Sigmoid colon (tissue), 7 donors: Measurements from ENCODE around the gene GDF15. TPM values are rescaled to one million over a fixed set of nuclear protein-coding genes. Genes with fewer than 3 reads are reported as not detected.

Experiments used
- DNase-seq: peaks from one replicate; pipeline ENCODE4 v3.0.0-alpha.2; 2019
- H3K27ac ChIP-seq, 4 donors: fragments of 200-600 bp; sonication (generic); one replicate each; pipeline ENCODE4 v1.5.1; 2016 to 2019; ENCODE audit warnings: mild to moderate bottlenecking in 1 of 4
- H3K27me3 ChIP-seq, 3 donors: fragments of 200-600 bp; sonication (generic); one replicate each; pipeline ENCODE4 v1.5.1; 2019; ENCODE audit warnings: mild to moderate bottlenecking in 1 of 3
- H3K36me3 ChIP-seq, 4 donors: fragments of 200-600 bp; sonication (generic); one replicate each; pipeline ENCODE4 v1.5.1; 2016 to 2019
- H3K4me1 ChIP-seq, 4 donors: fragments of 200-600 bp; sonication (generic); one replicate each; pipeline ENCODE4 v1.5.1; 2017 to 2019
- H3K4me3 ChIP-seq, 4 donors: fragments of 200-600 bp; sonication (generic); one replicate each; pipeline ENCODE4 v1.5.1; 2017 to 2019; ENCODE audit warnings: mild to moderate bottlenecking in 2 of 4, moderate library complexity in 1 of 4
- H3K9me3 ChIP-seq, 4 donors: fragments of 200-600 bp in 3 of 4; sonication (generic) in 3 of 4; one replicate each; pipeline versions ENCODE4 v1.5.1 to v1.6.1; 2013 to 2019
- CTCF ChIP-seq, 4 experiments: fragments of 450-650 bp in 3 of 4; fragments of 200-600 bp in 1 of 4; IDR thresholded peaks; one replicate each; pipeline ENCODE4 v1.5.1; 2016 to 2019; ENCODE audit warnings: antibody characterized with exemption in 4 of 4, mild to moderate bottlenecking in 3 of 4, moderate library complexity in 2 of 4
- EP300 ChIP-seq, 4 donors: sonication (generic); formaldehyde crosslinking; IDR thresholded peaks; one replicate each; pipeline ENCODE4 v1.6.1; 2017; ENCODE audit warnings: antibody characterized with exemption in 4 of 4
- POLR2A ChIP-seq, 2 donors: fragments of 450-650 bp; IDR thresholded peaks; one replicate each; pipeline ENCODE4 v1.6.1; 2016; ENCODE audit warnings: antibody characterized with exemption in 2 of 2, mild to moderate bottlenecking in 2 of 2, moderate library complexity in 2 of 2
- POLR2AphosphoS5 ChIP-seq, 4 donors: sonication (generic); formaldehyde crosslinking; IDR thresholded peaks; one replicate each; pipeline ENCODE4 v1.6.1; 2017; ENCODE audit warnings: antibody characterized with exemption in 4 of 4
- WGBS, 2 donors: extraction: QIAGEN DNeasy Blood & Tissue Kit; methylation state at CpG; one replicate each; pipeline ENCODE4 v1.1.7; 2013; 5-methylcytosine and 5-hydroxymethylcytosine counted together
- intact Hi-C: fragments of 100-400 bp; cut with DNase I; formaldehyde crosslinking; loops from one replicate; pipeline ENCODE4 v1.15.1; 2023
- polyA plus RNA-seq, 3 donors: library from polyadenylated mRNA; stranded (reverse); fragments of 200-250 nt; gene quantifications; one replicate each; pipeline ENCODE4 v1.2.3, GENCODE V29; 2013
- total RNA-seq, 4 donors: library from RNA; depleted of rRNA; stranded (reverse); fragments of >200 nt; gene quantifications; one replicate each; pipeline ENCODE4 v1.1.0, GENCODE V29; 2016
- donor health status: healthy with polysubstance abuse.
- donor health status: Bipolar disorder and iron deficiency.
- donor health status: healthy.

Gene GDF15
- total and polyA plus RNA-seq, 7 donors: 1.1 to 79.7 (median 7.2) TPM

DNA sequence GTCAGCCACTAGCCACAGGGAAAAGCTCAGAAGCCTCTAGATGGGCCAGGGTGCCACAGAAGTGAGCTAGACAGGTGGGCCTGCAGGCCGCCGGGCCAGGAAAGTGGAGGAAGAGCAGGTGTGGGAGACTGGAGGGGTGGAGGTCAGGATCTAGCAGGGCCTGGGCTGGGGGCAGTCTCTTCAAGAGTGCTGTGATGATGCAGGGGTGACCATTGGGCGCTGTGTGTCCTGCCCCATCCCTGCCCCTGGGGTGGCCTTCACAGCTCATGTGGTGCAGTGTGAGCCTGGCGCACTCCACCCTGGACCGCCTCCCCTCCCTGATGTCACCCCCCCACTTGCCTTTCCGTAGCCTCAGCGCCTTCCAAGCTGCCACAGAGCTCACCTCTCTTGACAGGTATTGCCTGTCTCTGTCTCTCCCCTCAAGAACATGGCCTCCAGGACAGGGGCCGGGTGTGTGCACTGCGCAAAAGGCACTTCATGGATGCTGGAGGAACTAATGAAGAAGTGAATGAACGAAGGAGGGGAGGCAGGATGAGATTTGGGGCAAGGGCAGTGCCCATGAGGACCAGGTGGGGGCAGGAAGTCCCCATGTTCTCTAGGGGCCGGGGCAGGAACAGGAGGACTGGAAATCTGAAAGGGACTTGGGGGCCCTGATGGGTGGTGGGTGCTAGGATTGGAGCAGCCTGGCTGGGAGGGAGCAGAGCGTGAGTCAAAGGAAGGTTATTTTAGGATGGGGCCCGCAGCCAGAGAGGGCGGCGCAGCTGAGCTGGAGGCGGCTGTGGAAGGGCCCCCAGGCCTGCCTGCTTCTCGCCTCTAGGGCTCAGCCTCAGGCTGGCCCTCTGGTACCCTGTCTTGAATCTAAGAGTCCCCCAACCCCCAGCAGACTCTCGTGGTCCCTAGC, 39.8 kb downstream of the GDF15 start:
- peaks cover 4 to 75% (median 50%) of the 10 kb centered on the region in 4 donors for H3K4me1 ChIP-seq
- intact Hi-C loops: no loop called here
- 62 to 83% methylated on average over 18 of the region's 18 CpGs for WGBS, 2 donors

DNA sequence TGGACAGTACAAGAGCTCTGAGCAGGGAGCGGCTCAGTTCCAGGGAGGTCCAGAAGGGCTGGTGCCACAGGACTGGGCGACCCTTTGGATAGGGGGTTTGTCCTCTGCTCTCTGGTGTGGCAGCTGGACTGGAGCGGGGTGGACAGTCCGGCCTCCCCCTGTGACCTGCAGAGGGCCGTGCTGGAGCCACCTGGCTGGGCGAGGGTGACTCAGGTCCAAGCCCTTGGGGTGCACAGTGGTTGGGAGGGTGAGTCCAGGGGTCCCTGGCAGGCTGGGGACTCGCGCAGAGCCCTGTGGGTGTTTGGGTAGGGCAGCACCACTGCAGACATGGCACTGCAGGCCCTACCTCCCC, 40.4 kb downstream of the GDF15 start:
- Histone ChIP-seq H3K4me1 (peaks cover 4 to 68% (median 47%) of the 10 kb centered on the region in 4 donors), H3K4me3 (no peak overlapping the region), H3K36me3 (no peaks in the 10 kb centered on the region), H3K9me3 (no peaks in the 10 kb centered on the region), H3K27me3 (no peaks in the 10 kb centered on the region), H3K27ac (peak overlapping the region; percentile 65 to 82 (median 72))
- DNase-seq: no peak
- TF ChIP-seq EP300 (IDR thresholded peaks at IDR 0.05) (no peak), POLR2AphosphoS5 (IDR thresholded peaks at IDR 0.05) (no peak), CTCF (IDR thresholded peaks at IDR 0.05) (peak in 1 of 4 experiments; percentile 4), POLR2A (IDR thresholded peaks at IDR 0.05) (no peak)
- intact Hi-C loops: no loop called here
- WGBS, 2 donors: 87 to 89% methylated on average over 8 of the region's 8 CpGs

More for the DNA sequence above, 39.8 kb downstream of the GDF15 start:
- Histone ChIP-seq H3K36me3 (no peaks in the 10 kb centered on the region), H3K27me3 (no peaks in the 10 kb centered on the region), H3K9me3 (no peaks in the 10 kb centered on the region), H3K27ac (peak overlapping the region; percentile 65 to 82 (median 72)), H3K4me3 (no peak overlapping the region)
- peak; percentile 88 for DNase-seq
- no peak for TF ChIP-seq POLR2A (IDR thresholded peaks at IDR 0.05)
- no peak for TF ChIP-seq EP300 (IDR thresholded peaks at IDR 0.05)
- TF ChIP-seq POLR2AphosphoS5 (IDR thresholded peaks at IDR 0.05): no peak
- TF ChIP-seq CTCF (IDR thresholded peaks at IDR 0.05): peak in 2 of 4 experiments; percentile 20 to 30

DNA sequence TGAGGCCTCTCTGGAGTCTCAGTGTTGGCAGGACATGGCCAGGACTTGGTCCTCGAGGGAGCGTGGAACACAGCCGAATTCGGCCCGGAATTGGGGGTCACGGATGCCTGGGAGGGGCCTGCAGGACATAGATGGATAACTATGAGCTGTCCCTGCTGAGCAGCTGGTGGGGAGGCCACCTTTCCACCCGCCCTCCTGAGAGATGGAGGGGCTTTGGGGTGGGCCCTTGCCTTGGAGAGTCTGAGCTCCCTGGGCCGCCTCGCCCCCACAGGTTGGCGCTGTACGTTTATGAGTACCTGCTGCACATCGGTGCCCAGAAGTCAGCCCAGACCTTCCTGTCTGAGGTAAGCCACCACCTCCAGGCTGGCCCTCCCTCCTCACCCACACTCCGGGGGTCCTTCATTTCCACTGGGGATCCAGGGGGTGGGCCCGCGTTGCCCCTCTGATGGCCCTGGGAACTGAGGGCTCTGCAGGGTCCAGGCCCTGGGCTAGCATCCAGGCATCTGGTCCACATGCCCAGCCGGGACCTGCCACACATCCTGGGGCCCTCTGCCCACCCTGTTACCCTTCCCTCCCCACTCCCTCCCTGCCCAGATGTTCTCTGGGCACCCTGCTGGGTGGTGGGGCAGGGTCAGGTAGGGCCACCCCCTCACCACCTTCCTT, 41.3 kb downstream of the GDF15 start:
- WGBS, 2 donors: 81 to 82% methylated on average over 16 of the region's 16 CpGs
- intact Hi-C loops: no loop called here
- Histone ChIP-seq H3K9me3 (no peaks in the 10 kb centered on the region), H3K27me3 (peaks cover 0 to under 1% (median 0%) of the 10 kb centered on the region in 3 donors), H3K27ac (peak overlapping the region in 3 of 4 donors; percentile 65 to 82 (median 67)), H3K4me1 (peaks cover 4 to 67% (median 46%) of the 10 kb centered on the region in 4 donors), H3K4me3 (no peak overlapping the region), H3K36me3 (no peaks in the 10 kb centered on the region)
- TF ChIP-seq CTCF (IDR thresholded peaks at IDR 0.05) (no peak), POLR2A (IDR thresholded peaks at IDR 0.05) (no peak), EP300 (IDR thresholded peaks at IDR 0.05) (no peak), POLR2AphosphoS5 (IDR thresholded peaks at IDR 0.05) (no peak)
- DNase-seq: peak; percentile 68

- 90 to 92% methylated on average over 12 of the region's 12 CpGs for WGBS, 2 donors
- intact Hi-C loops: no loop called here
- Histone ChIP-seq H3K36me3 (no peaks in the 10 kb centered on the region), H3K9me3 (no peaks in the 10 kb centered on the region), H3K4me1 (peaks cover 4 to 68% (median 48%) of the 10 kb centered on the region in 4 donors), H3K4me3 (no peak overlapping the region), H3K27ac (peak overlapping the region in 1 of 4 donors; percentile 10), H3K27me3 (peaks cover 0 to 6% (median 0%) of the 10 kb centered on the region in 3 donors)
- no peak for DNase-seq
- TF ChIP-seq POLR2A (IDR thresholded peaks at IDR 0.05) (no peak), POLR2AphosphoS5 (IDR thresholded peaks at IDR 0.05) (no peak), EP300 (IDR thresholded peaks at IDR 0.05) (no peak), CTCF (IDR thresholded peaks at IDR 0.05) (no peak)
Observed at GRCh38 chr19:18427743-18428113, 41.8 kb downstream of the GDF15 start.
